Ovary (tissue), 9 donors: ENCODE measurements around the gene KLK7. TPM values are rescaled to one million over a fixed set of nuclear protein-coding genes. Genes with fewer than 3 reads are reported as not detected.

Experiments used
- DNase-seq, 5 donors: peaks; one replicate each; pipeline ENCODE4 v3.0.0-alpha.2; 2019 to 2020
- H3K27ac ChIP-seq, 2 donors: fragments of 200-600 bp; one replicate each; pipeline versions ENCODE4 v1.5.1 to v1.8.0; 2019 to 2022
- H3K27me3 ChIP-seq: fragments of 200-600 bp; one replicate; pipeline ENCODE4 v1.8.0; 2022
- H3K36me3 ChIP-seq: fragments of 200-600 bp; sonication (generic); one replicate; pipeline ENCODE4 v1.5.1; 2019
- H3K4me1 ChIP-seq: one replicate; pipeline ENCODE4 v1.8.1; 2013; ENCODE audit warnings: mild to moderate bottlenecking, moderate library complexity; ENCODE audit not compliant: insufficient read depth
- H3K4me3 ChIP-seq: fragments of 200-600 bp; sonication (generic); one replicate; pipeline ENCODE4 v1.5.1; 2017
- H3K9me3 ChIP-seq, 2 donors: fragments of 200-600 bp in 1 of 2; sonication (generic) in 1 of 2; one replicate each; pipeline versions ENCODE4 v1.5.1 to v1.8.1; 2013 to 2019; ENCODE audit warnings: mild to moderate bottlenecking in 1 of 2, moderate library complexity in 1 of 2
- EP300 ChIP-seq: sonication (generic); formaldehyde crosslinking; IDR thresholded peaks from one replicate; pipeline ENCODE4 v1.6.1; 2017; ENCODE audit warnings: antibody characterized with exemption
- POLR2A ChIP-seq: fragments of 450-650 bp; IDR thresholded peaks from one replicate; pipeline ENCODE4 v1.6.1; 2017; ENCODE audit warnings: antibody characterized with exemption, mild to moderate bottlenecking, moderate library complexity
- WGBS, 3 donors: extraction: QIAGEN DNeasy Blood & Tissue Kit in 1 of 3; methylation state at CpG; one replicate each; pipeline versions ENCODE4 v1.1.5 to v1.1.7; 2013 to 2017; 5-methylcytosine and 5-hydroxymethylcytosine counted together
- intact Hi-C, 4 donors: fragments of 100-400 bp; cut with DNase I; formaldehyde crosslinking; loops; one replicate each; pipeline versions ENCODE4 v1.11.0 to v1.15.1; 2022 to 2023
- polyA plus RNA-seq, 2 donors: library from polyadenylated mRNA; stranded (reverse); fragments of 200-250 nt in 1 of 2; fragments of 350-450 nt in 1 of 2; fragmentation: Illumina TruSeq in 1 of 2; extraction: RNeasy Lipid Tissue Mini Kit (QIAGEN cat#74804) in 1 of 2; gene quantifications; one replicate each; pipeline ENCODE4 v1.2.3, GENCODE V29; 2013 to 2014
- total RNA-seq, 7 donors: library from RNA; depleted of rRNA in 2 of 7; stranded (reverse); fragments of >200 nt in 2 of 7; fragmentation: NEBNext Ultra II Directional in 3 of 7; extraction: Animal tissue kit (Norgen Biotek cat#: 25700) in 3 of 7; gene quantifications; one replicate each; pipeline versions ENCODE4 v1.1.0 to v1.2.4, GENCODE V29; 2016 to 2023
- TF ChIP-seq, protein P1 (sequence below), 3 donors: fragments of 450-650 bp in 2 of 3; fragments of 200-600 bp in 1 of 3; IDR thresholded peaks; one replicate each; pipeline versions ENCODE4 v1.5.1 to v1.8.0; 2016 to 2022; ENCODE audit warnings: antibody characterized with exemption in 3 of 3, mild to moderate bottlenecking in 1 of 3
- donor health status: DM: no; HTN: no; CAD: no; lungs with moderate emphysema.
- donor health status: DM: no; HTN: no; CAD: no.
- donor health status: Bipolar disorder and iron deficiency.
- donor health status: DM: yes; HTN: yes; CAD: no.
- donor health status: DM: no; HTN: no; CAD: no.
- donor health status: DM: yes; HTN: yes; CAD: no.

Gene KLK7
- total and polyA plus RNA-seq, 9 donors: 0.05 to 59.6 (median 0.97) TPM; not detected in 4

DNA sequence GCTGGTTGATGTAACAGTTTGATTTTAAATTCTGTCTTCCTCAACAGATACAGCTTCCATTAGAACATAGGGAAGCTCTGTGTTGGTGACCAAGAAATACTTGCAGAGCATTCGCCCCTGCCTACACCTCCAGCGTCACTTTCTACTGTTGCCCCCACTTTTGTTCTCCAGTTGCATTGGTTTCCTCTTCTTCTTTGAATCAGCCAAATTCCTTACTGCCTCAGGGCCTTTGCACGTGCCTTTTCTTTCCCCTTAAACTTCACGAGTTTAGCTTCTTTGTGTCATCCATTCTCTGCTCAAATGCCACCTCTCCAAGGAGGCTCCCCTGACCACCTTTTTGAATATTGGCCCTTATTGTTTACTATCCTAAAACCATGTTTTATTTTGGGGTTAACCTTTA is 36.6 kb downstream of the KLK7 start:
- H3K4me3 ChIP-seq: no peak overlapping the region
- H3K9me3 ChIP-seq: no peaks in the 10 kb centered on the region
- no peaks in the 10 kb centered on the region for H3K27me3 ChIP-seq
- WGBS, 3 donors: 72 to 84% (median 79%) methylated on average over 4 of the region's 4 CpGs
- no peaks in the 10 kb centered on the region for H3K4me1 ChIP-seq
- no peak for DNase-seq
- intact Hi-C loops: no loop called here
- TF ChIP-seq EP300 (no peak), POLR2A (no peak)
- TF ChIP-seq, protein P1, sequence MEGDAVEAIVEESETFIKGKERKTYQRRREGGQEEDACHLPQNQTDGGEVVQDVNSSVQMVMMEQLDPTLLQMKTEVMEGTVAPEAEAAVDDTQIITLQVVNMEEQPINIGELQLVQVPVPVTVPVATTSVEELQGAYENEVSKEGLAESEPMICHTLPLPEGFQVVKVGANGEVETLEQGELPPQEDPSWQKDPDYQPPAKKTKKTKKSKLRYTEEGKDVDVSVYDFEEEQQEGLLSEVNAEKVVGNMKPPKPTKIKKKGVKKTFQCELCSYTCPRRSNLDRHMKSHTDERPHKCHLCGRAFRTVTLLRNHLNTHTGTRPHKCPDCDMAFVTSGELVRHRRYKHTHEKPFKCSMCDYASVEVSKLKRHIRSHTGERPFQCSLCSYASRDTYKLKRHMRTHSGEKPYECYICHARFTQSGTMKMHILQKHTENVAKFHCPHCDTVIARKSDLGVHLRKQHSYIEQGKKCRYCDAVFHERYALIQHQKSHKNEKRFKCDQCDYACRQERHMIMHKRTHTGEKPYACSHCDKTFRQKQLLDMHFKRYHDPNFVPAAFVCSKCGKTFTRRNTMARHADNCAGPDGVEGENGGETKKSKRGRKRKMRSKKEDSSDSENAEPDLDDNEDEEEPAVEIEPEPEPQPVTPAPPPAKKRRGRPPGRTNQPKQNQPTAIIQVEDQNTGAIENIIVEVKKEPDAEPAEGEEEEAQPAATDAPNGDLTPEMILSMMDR (IDR thresholded peaks at IDR 0.05): no peak
- no peaks in the 10 kb centered on the region for H3K36me3 ChIP-seq
- no peak overlapping the region for H3K27ac ChIP-seq

DNA sequence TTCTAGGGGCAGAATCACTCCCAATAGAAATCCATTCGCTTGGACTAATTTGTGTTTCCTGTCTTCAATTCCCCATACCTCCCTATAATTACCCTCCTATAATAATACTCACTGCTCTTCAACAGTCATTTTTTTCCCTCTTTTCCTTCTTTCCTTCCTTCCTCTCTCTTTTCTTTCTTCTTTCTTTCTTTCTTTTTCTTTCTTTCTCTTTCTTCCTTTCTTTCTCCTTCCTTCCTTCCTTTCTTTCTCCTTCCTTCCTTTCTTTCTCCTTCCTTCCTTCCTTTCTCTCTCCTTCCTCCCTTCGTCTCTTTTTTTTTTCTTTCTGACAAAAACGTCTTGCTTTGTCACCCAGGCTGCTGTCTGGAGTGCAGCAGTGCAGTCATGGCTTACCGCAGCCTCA is 38.9 kb downstream of the KLK7 start:
- no peak for DNase-seq
- H3K4me3 ChIP-seq: no peak overlapping the region
- WGBS, 3 donors: 65 to 73% (median 66%) methylated on average over 4 of the region's 4 CpGs

DNA sequence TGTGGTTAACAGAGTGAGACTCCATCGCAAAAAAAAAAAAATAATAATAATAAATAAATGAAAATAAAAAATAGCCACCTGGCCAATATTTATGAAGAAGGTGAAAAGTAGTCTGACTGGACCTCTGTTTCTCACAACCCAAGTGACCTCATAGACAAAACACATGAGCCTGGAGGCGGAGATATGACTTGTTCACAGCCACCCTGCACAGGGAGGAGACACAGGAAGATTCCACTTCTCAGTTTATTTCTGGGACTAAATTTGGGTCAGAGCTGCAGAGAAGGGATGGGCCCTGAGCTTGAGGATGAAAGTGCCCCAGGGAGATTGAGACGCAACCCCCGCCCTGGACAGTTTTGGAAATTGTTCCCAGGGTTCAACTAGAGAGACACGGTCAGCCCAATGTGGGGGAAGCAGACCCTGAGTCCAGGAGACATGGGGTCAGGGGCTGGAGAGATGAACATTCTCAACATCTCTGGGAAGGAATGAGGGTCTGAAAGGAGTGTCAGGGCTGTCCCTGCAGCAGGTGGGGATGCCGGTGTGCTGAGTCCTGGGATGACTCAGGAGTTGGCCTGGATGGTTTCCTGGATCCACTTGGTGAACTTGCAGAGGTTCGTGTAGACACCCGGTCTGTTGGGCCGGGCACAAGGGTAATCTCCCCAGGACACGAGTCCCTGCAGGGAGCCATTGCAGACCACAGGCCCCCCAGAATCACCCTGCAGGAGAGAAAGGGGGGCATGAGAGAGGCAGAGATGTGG is 40.5 kb downstream of the KLK7 start:
- no peaks in the 10 kb centered on the region for H3K9me3 ChIP-seq
- H3K27ac ChIP-seq: no peak overlapping the region
- H3K4me1 ChIP-seq: no peaks in the 10 kb centered on the region
- no peaks in the 10 kb centered on the region for H3K27me3 ChIP-seq
- no peak for DNase-seq
- intact Hi-C loops: no loop called here
- H3K36me3 ChIP-seq: no peaks in the 10 kb centered on the region
- no peak overlapping the region for H3K4me3 ChIP-seq
- TF ChIP-seq POLR2A (no peak), EP300 (no peak)
- TF ChIP-seq, protein P1 (IDR thresholded peaks at IDR 0.05): no peak
- 76 to 83% (median 77%) methylated on average over 10 of the region's 10 CpGs for WGBS, 3 donors

More for the DNA sequence above, 38.9 kb downstream of the KLK7 start:
- intact Hi-C loops: no loop called here
- Histone ChIP-seq H3K9me3 (no peaks in the 10 kb centered on the region), H3K27ac (no peak overlapping the region), H3K36me3 (no peaks in the 10 kb centered on the region), H3K27me3 (no peaks in the 10 kb centered on the region), H3K4me1 (no peaks in the 10 kb centered on the region)
- TF ChIP-seq EP300 (no peak), POLR2A (no peak)
- TF ChIP-seq, protein P1 (IDR thresholded peaks at IDR 0.05): no peak

DNA sequence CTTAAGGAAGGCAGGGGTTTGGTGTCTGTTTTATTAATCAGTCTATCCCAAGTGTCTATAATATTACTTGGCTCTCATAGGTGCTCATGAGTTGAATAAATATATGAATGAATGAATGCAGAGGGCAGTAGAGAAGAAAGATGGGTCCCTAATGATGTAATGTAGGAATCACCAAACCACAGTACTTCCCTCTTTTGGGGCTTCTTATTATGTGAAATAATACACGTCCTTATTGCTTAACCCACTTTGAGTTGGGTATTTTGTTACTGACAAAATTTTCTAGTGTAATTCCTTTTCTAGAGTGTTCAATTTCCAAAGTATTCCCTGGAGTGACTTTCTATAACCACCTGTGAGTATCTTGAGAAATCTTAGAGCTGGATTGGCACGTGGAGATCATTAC is 44.1 kb downstream of the KLK7 start:
- Histone ChIP-seq H3K4me1 (no peaks in the 10 kb centered on the region), H3K27ac (no peak overlapping the region), H3K27me3 (no peaks in the 10 kb centered on the region), H3K9me3 (no peaks in the 10 kb centered on the region), H3K36me3 (no peaks in the 10 kb centered on the region), H3K4me3 (no peak overlapping the region)
- intact Hi-C loops: loop anchor here in 1 of 4 donors (10.0 kb wide), 2 partner anchors 155 to 235 kb away; no protein-coding TSS in a partner anchor
- DNase-seq: no peak
- TF ChIP-seq, protein P1 (IDR thresholded peaks at IDR 0.05): no peak
- WGBS, 3 donors: 70 to 77% (median 75%) methylated on average over 2 of the region's 2 CpGs
